Gastroesophageal sphincter (tissue), 4 donors: ENCODE results near the gene GHRH. TPM values are rescaled to one million over a fixed set of nuclear protein-coding genes. Genes with fewer than 3 reads are reported as not detected.
A peak's percentile ranks its signal among the peaks of the same experiment; 100 is the strongest.

Experiments used
- ATAC-seq: fragments of 150-250 bp; one replicate; pipeline ENCODE4 v1.9.1; 2016; ENCODE audit warnings: mild to moderate bottlenecking, moderate library complexity
- H3K27ac ChIP-seq, 4 donors: fragments of 200-600 bp; sonication (generic) in 3 of 4; 1 replicate in 3 of 4; 2 replicates in 1 of 4; pipeline ENCODE4 v1.5.1; 2016 to 2019
- H3K27me3 ChIP-seq: fragments of 200-600 bp; sonication (generic); one replicate; pipeline ENCODE4 v1.5.1; 2019
- H3K36me3 ChIP-seq, 2 donors: fragments of 200-600 bp; sonication (generic); one replicate each; pipeline ENCODE4 v1.5.1; 2019; ENCODE audit warnings: control low read depth in 1 of 2
- H3K4me1 ChIP-seq, 3 donors: fragments of 200-600 bp; sonication (generic); 1 replicate in 2 of 3; 2 replicates in 1 of 3; pipeline ENCODE4 v1.5.1; 2016 to 2019; ENCODE audit warnings: control low read depth in 2 of 3
- H3K4me3 ChIP-seq, 2 donors: fragments of 200-600 bp; sonication (generic); one replicate each; pipeline ENCODE4 v1.5.1; 2019; ENCODE audit warnings: mild to moderate bottlenecking in 1 of 2, moderate library complexity in 1 of 2
- H3K9me3 ChIP-seq, 3 donors: fragments of 200-600 bp; sonication (generic); one replicate each; pipeline ENCODE4 v1.5.1; 2017 to 2019; ENCODE audit warnings: control low read depth in 2 of 3
- CTCF ChIP-seq, 4 experiments: fragments of 200-600 bp in 2 of 4; fragments of 450-650 bp in 2 of 4; sonication (generic) in 1 of 4; IDR thresholded peaks; one replicate each; pipeline ENCODE4 v1.5.1; 2017 to 2019; ENCODE audit warnings: antibody characterized with exemption in 4 of 4, mild to moderate bottlenecking in 2 of 4, moderate library complexity in 2 of 4
- EP300 ChIP-seq: sonication (generic); formaldehyde crosslinking; IDR thresholded peaks from one replicate; pipeline ENCODE4 v1.6.1; 2017; ENCODE audit warnings: antibody characterized with exemption, mild to moderate bottlenecking
- POLR2A ChIP-seq, 2 donors: fragments of 450-650 bp; IDR thresholded peaks; one replicate each; pipeline ENCODE4 v1.6.1; 2017; ENCODE audit warnings: antibody characterized with exemption in 2 of 2, mild to moderate bottlenecking in 2 of 2, moderate library complexity in 1 of 2
- POLR2AphosphoS5 ChIP-seq: sonication (generic); formaldehyde crosslinking; IDR thresholded peaks from one replicate; pipeline ENCODE4 v1.6.1; 2017; ENCODE audit warnings: antibody characterized with exemption
- WGBS, 2 donors: methylation state at CpG; one replicate each; pipeline ENCODE4 v1.1.5; 2018; ENCODE audit warnings: low coverage in 1 of 2; 5-methylcytosine and 5-hydroxymethylcytosine counted together
- total RNA-seq, 4 donors: library from RNA; depleted of rRNA; stranded (reverse); fragments of >200 nt; gene quantifications; one replicate each; pipeline ENCODE4 v1.1.0, GENCODE V29; 2016

GHRH gene
- total RNA-seq, 4 donors from 2014 or later = not detected

- Histone ChIP-seq H3K27ac (no peak overlapping the region), H3K4me1 (peaks cover 11 to 64% (median 26%) of the 10 kb centered on the region in 3 donors), H3K27me3 (no peaks in the 10 kb centered on the region), H3K36me3 (peaks cover 0 to 74% of the 10 kb centered on the region in 2 donors), H3K4me3 (no peak overlapping the region), H3K9me3 (no peaks in the 10 kb centered on the region)
- WGBS, 2 donors = 68 to 83% methylated on average over 5 of the region's 5 CpGs
- TF ChIP-seq CTCF (IDR thresholded peaks at IDR 0.05) (no peak), POLR2A (IDR thresholded peaks at IDR 0.05) (no peak), POLR2AphosphoS5 (no peak), EP300 (no peak)
- no peak for ATAC-seq
Measured at GRCh38 chr20:37225146-37225545, 36.5 kb downstream of the GHRH start.

GRCh38 chr20:37223053-37223452, 38.6 kb downstream of the GHRH start:
- no peak overlapping the region for H3K4me3 ChIP-seq
- no peaks in the 10 kb centered on the region for H3K27me3 ChIP-seq
- TF ChIP-seq CTCF (IDR thresholded peaks at IDR 0.05) = no peak
- no peak for TF ChIP-seq POLR2A (IDR thresholded peaks at IDR 0.05)
- no peak for TF ChIP-seq EP300
- TF ChIP-seq POLR2AphosphoS5 = no peak
- peaks cover 0 to 66% of the 10 kb centered on the region in 2 donors for H3K36me3 ChIP-seq
- ATAC-seq = peak; percentile 48
- H3K4me1 ChIP-seq = peaks cover 12 to 58% (median 23%) of the 10 kb centered on the region in 3 donors
- peak overlapping the region in 2 of 4 donors; percentile 2 to 4 for H3K27ac ChIP-seq
- H3K9me3 ChIP-seq = no peaks in the 10 kb centered on the region

- H3K36me3 ChIP-seq = peaks cover 0 to 66% of the 10 kb centered on the region in 2 donors
- no peak overlapping the region for H3K4me3 ChIP-seq
- peak overlapping the region in 3 of 4 donors; percentile 63 to 68 (median 66) for H3K27ac ChIP-seq
- TF ChIP-seq EP300 (no peak), CTCF (IDR thresholded peaks at IDR 0.05) (no peak), POLR2A (IDR thresholded peaks at IDR 0.05) (no peak), POLR2AphosphoS5 (no peak)
- ATAC-seq = no peak
- no peaks in the 10 kb centered on the region for H3K9me3 ChIP-seq
- 90 to 100% methylated on average over 3 to 4 of the region's 4 CpGs for WGBS, 2 donors
- H3K27me3 ChIP-seq = no peaks in the 10 kb centered on the region
- H3K4me1 ChIP-seq = peaks cover 7 to 49% (median 13%) of the 10 kb centered on the region in 3 donors
Measured at GRCh38 chr20:37222086-37222485, 39.5 kb downstream of the GHRH start.

- H3K36me3 ChIP-seq = peaks cover 0 to 66% of the 10 kb centered on the region in 2 donors
- peak overlapping the region; percentile 48 to 68 (median 64) for H3K27ac ChIP-seq
- TF ChIP-seq EP300 (no peak), POLR2AphosphoS5 (peak; percentile 6), CTCF (IDR thresholded peaks at IDR 0.05) (no peak)
- ATAC-seq = peak; percentile 25
- peaks cover 7 to 35% (median 8%) of the 10 kb centered on the region in 3 donors for H3K4me1 ChIP-seq
- 14 to 26% methylated on average over 3 of the region's 3 CpGs for WGBS, 2 donors
- no peaks in the 10 kb centered on the region for H3K9me3 ChIP-seq
- no peak overlapping the region for H3K4me3 ChIP-seq
- H3K27me3 ChIP-seq = no peaks in the 10 kb centered on the region
Measured at GRCh38 chr20:37220731-37221130, 40.9 kb downstream of the GHRH start.
